ENCODE measurements around the gene PARD3B. TPM values are rescaled to one million over a fixed set of nuclear protein-coding genes. Genes with fewer than 3 reads are reported as not detected.

Gene PARD3B
- total and polyA plus RNA-seq, 2 donors (not counting 1 experiment from before 2014, with no cell fraction given), result 7.4 to 20.6 TPM

DNA sequence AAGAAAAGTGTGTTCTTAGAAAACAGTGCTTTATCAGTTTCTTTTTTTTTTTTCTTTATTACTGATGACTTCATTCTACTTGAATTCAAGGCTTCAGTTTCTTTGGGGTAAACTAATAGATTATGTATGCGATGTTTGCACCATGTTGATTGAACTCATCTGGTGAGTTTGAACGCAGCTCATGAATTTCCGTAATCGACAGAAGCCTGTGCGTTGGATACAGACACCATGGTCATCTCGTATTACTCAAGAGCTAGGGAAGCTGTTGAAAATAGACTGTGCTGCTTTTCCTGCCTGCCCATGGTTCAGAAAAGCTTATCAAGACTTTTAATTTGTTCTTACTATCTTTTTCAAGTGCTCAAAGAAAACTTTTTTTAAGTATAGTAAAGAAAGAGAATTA, 951.5 kb downstream of the PARD3B start:
- H3K27ac ChIP-seq (ENCODE audit: insufficient read depth, low read length), result peak overlapping the region; percentile 62
- H3K9me3 ChIP-seq (ENCODE audit: control insufficient read depth, insufficient read depth, low read depth, low read length), result no peaks in the 10 kb centered on the region
- DNase-seq (ENCODE audit: low read depth in 2 of 2), result peak; percentile 80 to 97
- H3K4me2 ChIP-seq (ENCODE audit: extremely low read depth, insufficient read depth, low read length), result no peak overlapping the region
- no peak overlapping the region for H2AFZ ChIP-seq (ENCODE audit: low read length)
- TF ChIP-seq EZH2 (IDR thresholded peaks at IDR 0.05; ENCODE audit: low read length, missing control alignments), result no peak
- TF ChIP-seq, protein P1, sequence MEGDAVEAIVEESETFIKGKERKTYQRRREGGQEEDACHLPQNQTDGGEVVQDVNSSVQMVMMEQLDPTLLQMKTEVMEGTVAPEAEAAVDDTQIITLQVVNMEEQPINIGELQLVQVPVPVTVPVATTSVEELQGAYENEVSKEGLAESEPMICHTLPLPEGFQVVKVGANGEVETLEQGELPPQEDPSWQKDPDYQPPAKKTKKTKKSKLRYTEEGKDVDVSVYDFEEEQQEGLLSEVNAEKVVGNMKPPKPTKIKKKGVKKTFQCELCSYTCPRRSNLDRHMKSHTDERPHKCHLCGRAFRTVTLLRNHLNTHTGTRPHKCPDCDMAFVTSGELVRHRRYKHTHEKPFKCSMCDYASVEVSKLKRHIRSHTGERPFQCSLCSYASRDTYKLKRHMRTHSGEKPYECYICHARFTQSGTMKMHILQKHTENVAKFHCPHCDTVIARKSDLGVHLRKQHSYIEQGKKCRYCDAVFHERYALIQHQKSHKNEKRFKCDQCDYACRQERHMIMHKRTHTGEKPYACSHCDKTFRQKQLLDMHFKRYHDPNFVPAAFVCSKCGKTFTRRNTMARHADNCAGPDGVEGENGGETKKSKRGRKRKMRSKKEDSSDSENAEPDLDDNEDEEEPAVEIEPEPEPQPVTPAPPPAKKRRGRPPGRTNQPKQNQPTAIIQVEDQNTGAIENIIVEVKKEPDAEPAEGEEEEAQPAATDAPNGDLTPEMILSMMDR (conservative IDR thresholded peaks at IDR 0.05 in 1 of 2, IDR thresholded peaks at IDR 0.05 in 1 of 2; ENCODE audit: low read depth in 1 of 2, low read length in 2 of 2), result no peak
- H3K36me3 ChIP-seq (ENCODE audit: control insufficient read depth, insufficient read depth, low read length), result no peaks in the 10 kb centered on the region
- no peaks in the 10 kb centered on the region for H4K20me1 ChIP-seq (ENCODE audit: control insufficient read depth, extremely low read depth, insufficient read depth, low read length)
- H3K27me3 ChIP-seq (ENCODE audit: control insufficient read depth, insufficient read depth, low read length), result no peaks in the 10 kb centered on the region
- H3K4me3 ChIP-seq (replicated peaks in 1 of 4; ENCODE audit: control extremely low read depth in 1 of 4, insufficient read depth in 1 of 4, low read depth in 3 of 4, low read length in 4 of 4), result no peak overlapping the region
- no peak overlapping the region for H3K9ac ChIP-seq (ENCODE audit: insufficient read depth, low read length)
- no peaks in the 10 kb centered on the region for H3K4me1 ChIP-seq (ENCODE audit: control insufficient read depth, extremely low read depth, insufficient read depth, low read length)
- H3K79me2 ChIP-seq (ENCODE audit: control insufficient read depth, insufficient read depth, low read length), result no peaks in the 10 kb centered on the region

DNA sequence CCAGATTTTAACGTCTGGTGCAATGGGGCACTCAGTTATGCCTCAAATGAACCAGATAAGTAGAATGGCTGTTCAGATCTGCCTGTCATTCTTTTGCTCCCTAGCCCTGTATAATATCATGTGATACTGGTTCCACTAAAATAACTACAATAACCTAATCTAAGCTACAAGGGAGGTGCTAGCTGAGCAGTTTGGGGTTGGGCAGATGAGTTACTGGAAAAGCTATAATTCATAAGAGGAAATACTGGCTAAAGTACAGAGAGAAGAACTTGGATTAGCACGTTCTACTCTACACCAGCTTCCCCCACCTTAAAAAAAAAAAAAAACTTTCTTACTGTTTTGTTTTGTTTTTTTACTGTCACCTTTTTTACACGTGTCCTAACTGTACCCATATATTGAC, 953.7 kb downstream of the PARD3B start:
- no peak overlapping the region for H3K4me3 ChIP-seq (replicated peaks in 1 of 4; ENCODE audit: control extremely low read depth in 1 of 4, insufficient read depth in 1 of 4, low read depth in 3 of 4, low read length in 4 of 4)
- H3K27ac ChIP-seq (ENCODE audit: insufficient read depth, low read length), result no peak overlapping the region
- no peak overlapping the region for H3K9ac ChIP-seq (ENCODE audit: insufficient read depth, low read length)
- no peaks in the 10 kb centered on the region for H3K4me1 ChIP-seq (ENCODE audit: control insufficient read depth, extremely low read depth, insufficient read depth, low read length)
- no peak overlapping the region for H3K4me2 ChIP-seq (ENCODE audit: extremely low read depth, insufficient read depth, low read length)
- no peak overlapping the region for H2AFZ ChIP-seq (ENCODE audit: low read length)
- H3K27me3 ChIP-seq (ENCODE audit: control insufficient read depth, insufficient read depth, low read length), result no peaks in the 10 kb centered on the region
- TF ChIP-seq EZH2 (IDR thresholded peaks at IDR 0.05; ENCODE audit: low read length, missing control alignments), result no peak
- TF ChIP-seq, protein P1 (conservative IDR thresholded peaks at IDR 0.05 in 1 of 2, IDR thresholded peaks at IDR 0.05 in 1 of 2; ENCODE audit: low read depth in 1 of 2, low read length in 2 of 2), result no peak
- H3K79me2 ChIP-seq (ENCODE audit: control insufficient read depth, insufficient read depth, low read length), result no peaks in the 10 kb centered on the region
- no peaks in the 10 kb centered on the region for H3K9me3 ChIP-seq (ENCODE audit: control insufficient read depth, insufficient read depth, low read depth, low read length)
- no peaks in the 10 kb centered on the region for H4K20me1 ChIP-seq (ENCODE audit: control insufficient read depth, extremely low read depth, insufficient read depth, low read length)
- no peaks in the 10 kb centered on the region for H3K36me3 ChIP-seq (ENCODE audit: control insufficient read depth, insufficient read depth, low read length)
- DNase-seq (ENCODE audit: low read depth in 2 of 2), result no peak

DNA sequence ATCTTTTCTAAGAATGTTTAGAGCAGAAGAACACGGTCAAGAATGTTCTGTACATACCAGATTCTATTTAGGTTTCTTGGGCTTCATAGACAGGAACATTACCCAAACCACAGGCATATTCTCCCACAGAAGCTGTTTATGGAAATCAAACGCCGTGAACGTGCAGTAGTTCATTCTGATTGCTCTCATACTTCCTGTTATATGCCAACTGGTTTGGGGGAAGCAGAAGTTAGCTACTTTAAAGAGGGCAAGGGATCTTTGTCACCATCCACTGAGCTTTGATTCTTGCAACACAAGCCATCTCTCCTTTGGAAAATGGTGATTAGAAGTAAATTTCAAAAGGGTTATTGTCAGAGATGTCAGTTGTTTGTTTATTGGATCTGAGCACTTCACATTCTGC, 954.8 kb downstream of the PARD3B start:
- no peak for TF ChIP-seq EZH2 (IDR thresholded peaks at IDR 0.05; ENCODE audit: low read length, missing control alignments)
- TF ChIP-seq, protein P1 (conservative IDR thresholded peaks at IDR 0.05 in 1 of 2, IDR thresholded peaks at IDR 0.05 in 1 of 2; ENCODE audit: low read depth in 1 of 2, low read length in 2 of 2), result no peak
- H3K27me3 ChIP-seq (ENCODE audit: control insufficient read depth, insufficient read depth, low read length), result no peaks in the 10 kb centered on the region
- H3K4me1 ChIP-seq (ENCODE audit: control insufficient read depth, extremely low read depth, insufficient read depth, low read length), result no peaks in the 10 kb centered on the region
- H3K27ac ChIP-seq (ENCODE audit: insufficient read depth, low read length), result no peak overlapping the region
- no peak for DNase-seq (ENCODE audit: low read depth in 2 of 2)
- no peaks in the 10 kb centered on the region for H3K9me3 ChIP-seq (ENCODE audit: control insufficient read depth, insufficient read depth, low read depth, low read length)
- H3K9ac ChIP-seq (ENCODE audit: insufficient read depth, low read length), result no peak overlapping the region
- H3K4me3 ChIP-seq (replicated peaks in 1 of 4; ENCODE audit: control extremely low read depth in 1 of 4, insufficient read depth in 1 of 4, low read depth in 3 of 4, low read length in 4 of 4), result no peak overlapping the region
- no peaks in the 10 kb centered on the region for H3K36me3 ChIP-seq (ENCODE audit: control insufficient read depth, insufficient read depth, low read length)
- H3K79me2 ChIP-seq (ENCODE audit: control insufficient read depth, insufficient read depth, low read length), result no peaks in the 10 kb centered on the region
- H4K20me1 ChIP-seq (ENCODE audit: control insufficient read depth, extremely low read depth, insufficient read depth, low read length), result no peaks in the 10 kb centered on the region
- no peak overlapping the region for H2AFZ ChIP-seq (ENCODE audit: low read length)
- no peak overlapping the region for H3K4me2 ChIP-seq (ENCODE audit: extremely low read depth, insufficient read depth, low read length)

All from fibroblast of lung (primary cell).